Mononuclear cell (primary cell): Measurements from ENCODE around the gene PCDH12. TPM values are rescaled to one million over a fixed set of nuclear protein-coding genes. Genes with fewer than 3 reads are reported as not detected.

Experiments
- H3K27me3 ChIP-seq: 2 replicates; pipeline ENCODE4 v1.6.0; 2011; ENCODE audit warnings: low read length, control low read depth; ENCODE audit not compliant: insufficient read depth
- H3K4me1 ChIP-seq: 2 replicates; pipeline ENCODE4 v1.5.1; 2011; ENCODE audit warnings: mild to moderate bottlenecking, low read length, control low read depth; ENCODE audit not compliant: insufficient read depth
- H3K4me3 ChIP-seq: 2 replicates; pipeline ENCODE4 v1.5.1; 2011; ENCODE audit warnings: mild to moderate bottlenecking, low read length, moderate library complexity
- H3K9me3 ChIP-seq: 2 replicates; pipeline ENCODE4 v1.5.1; 2011; ENCODE audit warnings: low read depth, mild to moderate bottlenecking, control low read depth, low read length
- total RNA-seq: library from RNA; depleted of rRNA; stranded (reverse); fragments of >200 nt; gene quantifications from one replicate; pipeline ENCODE4 v1.2.3, GENCODE V29; 2012

PCDH12 gene
- total RNA-seq, 1 donor = under 0.01 TPM

GRCh38 chr5:141954194-141954593 lies 3.8 kb downstream of the PCDH12 start:
- H3K4me1 ChIP-seq = peaks cover 36% of the 10 kb centered on the region
- no peak overlapping the region for H3K4me3 ChIP-seq
- no peaks in the 10 kb centered on the region for H3K9me3 ChIP-seq
- H3K27me3 ChIP-seq = no peaks in the 10 kb centered on the region

DNA sequence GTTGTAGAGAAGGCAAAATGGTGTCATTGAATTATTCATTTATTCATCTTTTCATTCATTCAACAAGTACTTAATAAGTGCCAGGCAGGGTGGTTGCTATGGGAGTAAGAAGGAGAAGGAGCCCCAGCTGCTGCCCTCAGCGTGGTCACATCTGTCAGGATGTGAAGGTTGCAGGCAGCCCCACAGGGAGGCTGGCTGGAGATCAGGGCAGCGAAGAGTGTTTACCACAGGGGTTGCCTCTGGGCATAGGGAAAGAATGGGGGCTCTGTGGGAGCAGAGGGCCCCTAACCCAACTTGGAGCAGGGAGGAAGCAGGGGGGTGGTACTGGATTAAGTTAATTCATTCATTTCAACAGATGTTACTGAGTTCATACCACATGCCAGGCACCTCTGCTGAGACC lies 6.0 kb downstream of the PCDH12 start:
- no peaks in the 10 kb centered on the region for H3K27me3 ChIP-seq
- H3K4me1 ChIP-seq = peaks cover 17% of the 10 kb centered on the region
- H3K9me3 ChIP-seq = no peaks in the 10 kb centered on the region
- H3K4me3 ChIP-seq = no peak overlapping the region

GRCh38 chr5:141951332-141951781 lies 6.6 kb downstream of the PCDH12 start:
- H3K27me3 ChIP-seq = no peaks in the 10 kb centered on the region
- peaks cover 20% of the 10 kb centered on the region for H3K4me1 ChIP-seq
- no peak overlapping the region for H3K4me3 ChIP-seq
- H3K9me3 ChIP-seq = no peaks in the 10 kb centered on the region

- Histone ChIP-seq H3K27me3 (no peaks in the 10 kb centered on the region), H3K4me3 (no peak overlapping the region), H3K4me1 (peaks cover 29% of the 10 kb centered on the region), H3K9me3 (no peaks in the 10 kb centered on the region)
Observed at GRCh38 chr5:141950207-141951005, 7.6 kb downstream of the PCDH12 start.

GRCh38 chr5:141949511-141949910 lies 8.5 kb downstream of the PCDH12 start:
- Histone ChIP-seq H3K27me3 (no peaks in the 10 kb centered on the region), H3K4me1 (peaks cover 25% of the 10 kb centered on the region), H3K4me3 (no peak overlapping the region), H3K9me3 (no peaks in the 10 kb centered on the region)

- no peaks in the 10 kb centered on the region for H3K27me3 ChIP-seq
- no peaks in the 10 kb centered on the region for H3K9me3 ChIP-seq
- peaks cover 18% of the 10 kb centered on the region for H3K4me1 ChIP-seq
Observed at GRCh38 chr5:141948812-141949211, 9.2 kb downstream of the PCDH12 start.

DNA sequence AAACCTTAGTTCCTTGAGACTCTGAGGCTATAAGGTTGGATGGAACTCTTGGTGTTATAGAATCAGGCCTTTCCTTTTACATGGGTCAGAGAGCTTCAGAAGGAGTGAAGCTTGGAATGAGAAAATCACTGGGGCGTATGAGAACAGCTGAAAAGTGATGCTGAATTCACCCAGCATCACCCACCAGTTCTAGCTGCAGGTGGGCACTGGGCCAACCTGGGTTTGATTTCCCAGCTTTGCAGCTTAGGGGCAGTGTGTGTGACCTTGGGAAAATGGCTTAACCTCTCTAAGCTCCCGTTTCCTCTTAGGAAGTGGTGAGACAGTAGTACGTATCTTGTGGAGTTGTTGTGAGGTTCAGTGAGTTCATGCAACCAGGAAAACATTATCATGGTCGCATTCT lies 10.7 kb downstream of the PCDH12 start:
- Histone ChIP-seq H3K27me3 (no peaks in the 10 kb centered on the region), H3K4me1 (peaks cover 13% of the 10 kb centered on the region), H3K9me3 (no peaks in the 10 kb centered on the region), H3K4me3 (no peak overlapping the region)

More at GRCh38 chr5:141948812-141949211, 9.2 kb downstream of the PCDH12 start:
- no peak overlapping the region for H3K4me3 ChIP-seq

- peaks cover 22% of the 10 kb centered on the region for H3K4me1 ChIP-seq
- no peaks in the 10 kb centered on the region for H3K27me3 ChIP-seq
- H3K9me3 ChIP-seq = no peaks in the 10 kb centered on the region
- no peak overlapping the region for H3K4me3 ChIP-seq
Observed at GRCh38 chr5:141945511-141946051, 12.4 kb downstream of the PCDH12 start.

DNA sequence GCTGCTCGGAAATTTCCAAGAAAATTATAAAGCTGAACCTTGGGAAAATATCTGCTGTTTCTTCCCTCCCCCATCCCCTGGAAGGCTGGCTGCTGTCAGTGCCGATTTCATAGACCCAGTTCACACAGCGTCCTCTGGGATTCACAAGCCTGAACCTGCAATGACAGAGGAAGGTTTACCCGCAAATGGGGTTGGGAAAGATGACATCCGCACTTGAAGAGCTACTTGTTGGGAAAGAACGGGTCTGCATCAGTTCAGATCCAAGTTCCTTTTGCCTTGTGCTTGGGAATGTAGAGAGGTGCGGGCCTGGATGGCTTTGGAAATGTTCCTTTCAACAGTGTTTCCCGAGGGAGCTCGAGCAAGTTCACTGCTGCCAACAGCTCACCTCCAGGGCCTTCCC lies 13.9 kb downstream of the PCDH12 start:
- H3K27me3 ChIP-seq = no peaks in the 10 kb centered on the region
- peaks cover 22% of the 10 kb centered on the region for H3K4me1 ChIP-seq
- no peak overlapping the region for H3K4me3 ChIP-seq
- H3K9me3 ChIP-seq = no peaks in the 10 kb centered on the region

DNA sequence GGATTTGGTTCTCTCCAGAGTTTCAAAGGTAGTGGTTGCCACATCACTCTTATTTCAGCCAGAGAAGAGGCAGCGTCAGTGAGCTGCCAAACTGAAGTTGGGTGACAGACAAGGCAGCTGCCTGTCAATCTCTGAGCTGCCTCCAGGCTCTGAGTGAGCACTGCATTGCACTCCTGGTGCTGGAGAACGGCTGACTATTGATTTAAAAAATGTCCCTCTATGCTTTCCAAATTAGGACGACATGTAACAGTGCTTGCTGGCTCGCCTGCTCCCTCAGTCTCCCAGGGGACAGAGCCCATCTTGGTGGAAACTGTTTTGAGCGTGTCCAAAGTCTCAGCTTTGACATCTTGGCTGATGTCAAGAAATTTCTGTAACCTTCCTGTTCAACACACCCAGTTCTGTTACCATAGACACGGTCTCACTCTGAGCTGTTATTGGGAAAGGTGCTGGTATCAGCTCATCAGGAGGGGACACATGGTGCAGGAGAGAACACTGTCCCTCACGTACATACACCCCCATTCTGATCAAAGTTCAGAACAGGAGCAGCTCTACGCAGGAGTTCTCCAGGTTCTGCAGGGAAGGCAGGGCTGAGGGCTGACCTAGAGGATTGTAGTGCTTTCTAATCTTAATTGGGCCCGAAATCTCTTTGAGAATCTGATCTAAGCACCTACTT lies 15.7 kb downstream of the PCDH12 start:
- Histone ChIP-seq H3K9me3 (no peaks in the 10 kb centered on the region), H3K27me3 (no peaks in the 10 kb centered on the region), H3K4me3 (no peak overlapping the region), H3K4me1 (peaks cover 22% of the 10 kb centered on the region)

GRCh38 chr5:141941779-141942178 lies 16.2 kb downstream of the PCDH12 start:
- Histone ChIP-seq H3K4me3 (no peak overlapping the region), H3K27me3 (no peaks in the 10 kb centered on the region), H3K4me1 (peaks cover 22% of the 10 kb centered on the region), H3K9me3 (no peaks in the 10 kb centered on the region)

DNA sequence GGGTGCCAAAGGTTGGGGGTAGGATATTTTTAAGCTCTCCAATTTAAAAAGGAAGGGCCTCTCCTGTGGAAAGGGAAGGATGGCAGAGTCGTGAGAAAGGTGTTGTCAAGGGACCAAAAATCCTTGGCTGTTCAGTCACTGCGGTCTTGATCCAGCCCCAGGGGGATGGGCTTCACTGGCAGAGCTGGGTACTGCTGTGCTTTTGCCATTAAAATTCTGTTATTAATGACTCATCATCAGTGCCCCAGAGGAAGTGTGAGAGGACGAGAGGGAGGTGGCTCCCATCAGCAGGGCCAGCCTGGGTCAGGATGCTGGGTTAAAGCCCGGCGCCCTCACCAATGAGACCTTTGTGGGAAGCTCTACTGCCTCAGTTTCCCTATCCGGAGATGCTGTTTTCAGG lies 16.7 kb downstream of the PCDH12 start:
- no peak overlapping the region for H3K4me3 ChIP-seq
- peaks cover 18% of the 10 kb centered on the region for H3K4me1 ChIP-seq
- no peaks in the 10 kb centered on the region for H3K27me3 ChIP-seq
- H3K9me3 ChIP-seq = no peaks in the 10 kb centered on the region

- H3K4me3 ChIP-seq = no peak overlapping the region
- peaks cover 13% of the 10 kb centered on the region for H3K4me1 ChIP-seq
- H3K9me3 ChIP-seq = no peaks in the 10 kb centered on the region
- no peaks in the 10 kb centered on the region for H3K27me3 ChIP-seq
Observed at GRCh38 chr5:141940695-141941271, 17.2 kb downstream of the PCDH12 start.

GRCh38 chr5:141935538-141935937 lies 22.5 kb downstream of the PCDH12 start:
- Histone ChIP-seq H3K27me3 (no peaks in the 10 kb centered on the region), H3K9me3 (no peaks in the 10 kb centered on the region), H3K4me1 (no peaks in the 10 kb centered on the region), H3K4me3 (no peak overlapping the region)
